Activated CD8-positive, alpha-beta memory T cell treated with anti-CD3 and anti-CD28 coated beads for 24 hours (primary cell): ENCODE data around the gene RECQL5.

ENCODE experiments used
- DNase-seq: peaks from one replicate; pipeline ENCODE4 v3.0.0-alpha.2; 2020

Gene RECQL5

DNA sequence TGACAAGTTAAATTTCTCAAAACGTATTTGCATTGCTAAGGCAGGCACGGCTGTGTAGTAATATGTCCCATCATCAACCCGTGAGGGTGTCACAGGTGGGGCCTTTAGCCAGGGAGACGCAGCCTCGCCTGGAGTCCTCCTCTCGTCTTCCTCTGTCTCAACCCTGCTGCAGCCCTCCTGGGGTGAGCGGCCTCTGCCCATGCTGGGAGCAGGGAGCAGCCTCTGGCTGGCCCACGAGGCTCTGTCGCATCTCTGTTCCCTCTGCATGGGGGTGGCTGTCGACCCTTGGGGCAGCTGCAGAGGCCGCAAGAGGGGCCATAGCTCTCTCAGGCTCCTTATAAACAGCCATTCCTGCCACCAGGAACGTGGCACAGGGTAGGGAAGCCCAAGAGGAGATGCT, 34.5 kb downstream of the RECQL5 start:
- DNase-seq: no peak

DNA sequence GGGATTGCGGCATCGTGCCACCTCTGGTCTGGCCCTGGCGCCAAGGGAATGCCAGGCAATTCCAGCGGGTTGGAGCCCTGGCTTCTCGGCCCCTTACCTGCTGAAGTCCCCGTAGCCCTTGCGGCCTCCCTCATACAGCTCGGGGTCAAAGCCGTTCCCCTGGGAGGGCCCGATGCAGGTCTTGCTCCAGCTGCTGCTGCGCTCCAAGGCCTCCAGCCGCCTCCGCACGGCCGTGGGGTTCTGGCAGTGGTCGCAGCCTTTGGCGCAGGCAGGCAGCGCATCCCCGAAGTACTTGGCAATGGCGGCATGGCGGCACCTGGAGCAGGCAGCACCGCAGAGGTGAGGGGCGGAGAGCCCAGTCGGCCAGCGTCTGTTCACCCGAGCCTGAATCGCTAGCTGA, 35.6 kb downstream of the RECQL5 start:
- no peak for DNase-seq

DNA sequence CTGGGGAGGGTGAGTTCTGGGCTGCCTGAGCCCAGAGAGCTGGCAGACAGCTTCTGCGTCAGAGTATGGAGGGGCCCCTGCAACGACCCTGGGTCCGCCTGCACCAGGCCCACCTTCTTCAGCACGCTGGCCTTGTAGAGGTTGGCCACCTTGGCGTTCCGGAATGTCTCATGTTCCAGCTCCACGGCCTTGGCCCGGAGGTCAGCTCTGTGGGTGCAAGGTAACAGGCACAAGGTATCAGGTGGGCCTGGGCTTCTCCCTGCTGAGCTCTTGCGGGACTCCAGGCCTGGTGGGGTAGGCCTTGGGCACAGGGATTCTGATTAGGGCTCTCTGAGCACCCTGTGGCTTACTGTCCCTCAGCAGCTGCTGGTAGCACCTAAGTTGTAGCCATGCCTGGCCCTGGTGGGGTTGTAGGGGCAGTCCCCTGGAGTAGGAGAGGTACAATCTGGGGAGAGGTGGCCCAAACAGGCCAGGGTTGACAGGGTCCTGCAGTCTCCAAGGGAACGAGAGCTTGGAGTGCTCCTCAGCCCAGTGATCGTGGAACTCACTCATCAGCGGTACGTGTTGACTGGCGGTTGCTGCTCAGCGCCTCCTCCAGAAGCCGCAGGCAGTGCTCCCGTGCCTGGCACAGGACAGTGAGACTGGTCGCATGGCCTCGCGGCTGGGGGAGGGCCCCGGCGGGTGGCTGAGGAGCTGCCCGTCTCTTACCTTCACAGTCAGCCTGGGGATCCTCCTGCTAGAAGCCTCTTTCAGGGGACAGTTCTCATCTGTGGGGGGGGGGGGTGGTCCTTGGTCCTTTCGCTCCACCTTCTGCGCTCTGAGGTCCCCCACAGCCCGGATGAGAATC, 36.7 kb downstream of the RECQL5 start:
- no peak for DNase-seq

DNA sequence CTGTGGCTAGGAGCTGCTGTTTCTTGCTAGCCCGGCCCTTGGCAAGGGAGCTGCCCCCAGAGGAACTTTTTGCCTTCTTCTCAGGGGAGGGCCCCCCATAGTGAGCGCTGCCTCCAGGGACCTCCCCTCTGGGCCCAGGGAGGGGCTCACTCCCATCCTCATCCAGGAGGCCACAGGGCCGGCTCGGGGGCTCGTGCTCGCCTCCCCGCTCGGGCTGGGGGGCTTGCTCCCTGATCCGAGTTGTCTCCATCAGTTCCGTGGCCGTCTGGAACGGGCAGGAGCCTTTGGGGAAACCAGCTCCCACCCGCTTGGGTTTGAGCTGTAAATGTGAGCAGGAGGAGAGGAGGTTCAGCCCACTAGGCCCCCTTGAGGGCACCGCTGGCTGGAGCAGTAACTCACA, 37.8 kb downstream of the RECQL5 start:
- no peak for DNase-seq

DNA sequence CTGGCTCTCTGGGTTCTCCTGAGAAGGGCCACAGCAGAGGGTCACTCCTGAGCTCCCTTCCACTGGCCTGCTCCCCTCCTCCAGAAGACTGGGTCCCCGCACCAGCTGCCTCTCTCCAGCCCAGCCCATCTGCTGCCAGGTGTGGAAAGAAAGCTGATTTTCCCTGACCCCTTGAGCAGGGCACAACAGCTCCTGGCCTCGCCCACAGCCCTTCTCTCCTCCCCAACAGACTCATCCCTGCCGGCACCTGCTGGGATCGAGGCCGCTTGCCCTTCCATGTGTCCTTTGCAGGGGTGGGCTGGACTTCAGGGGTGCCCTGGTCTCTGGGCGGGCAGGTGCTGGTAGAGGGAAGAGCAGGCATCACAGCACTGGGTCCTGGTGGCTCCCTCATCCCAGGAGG, 38.5 kb downstream of the RECQL5 start:
- no peak for DNase-seq

DNA sequence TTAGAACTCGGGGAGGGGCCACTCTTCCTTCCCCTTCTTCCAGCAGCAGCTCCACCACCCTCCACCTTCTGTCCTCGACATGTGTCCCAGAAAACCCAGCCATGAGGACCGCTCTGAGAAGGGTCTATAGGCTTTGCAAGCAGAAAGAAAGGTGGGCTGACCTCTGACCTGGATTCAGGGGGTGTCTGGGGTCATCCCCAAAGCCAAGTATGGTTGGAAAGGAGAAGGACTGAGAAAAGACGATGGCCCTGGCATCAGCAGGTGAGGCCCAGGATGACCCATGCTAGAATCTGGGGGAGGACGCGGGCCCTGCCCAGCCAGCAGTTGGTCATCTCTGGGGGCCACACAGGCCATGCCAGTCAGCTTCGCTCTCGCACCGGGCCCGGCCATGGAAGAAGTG, 39.9 kb downstream of the RECQL5 start:
- DNase-seq: no peak

DNA sequence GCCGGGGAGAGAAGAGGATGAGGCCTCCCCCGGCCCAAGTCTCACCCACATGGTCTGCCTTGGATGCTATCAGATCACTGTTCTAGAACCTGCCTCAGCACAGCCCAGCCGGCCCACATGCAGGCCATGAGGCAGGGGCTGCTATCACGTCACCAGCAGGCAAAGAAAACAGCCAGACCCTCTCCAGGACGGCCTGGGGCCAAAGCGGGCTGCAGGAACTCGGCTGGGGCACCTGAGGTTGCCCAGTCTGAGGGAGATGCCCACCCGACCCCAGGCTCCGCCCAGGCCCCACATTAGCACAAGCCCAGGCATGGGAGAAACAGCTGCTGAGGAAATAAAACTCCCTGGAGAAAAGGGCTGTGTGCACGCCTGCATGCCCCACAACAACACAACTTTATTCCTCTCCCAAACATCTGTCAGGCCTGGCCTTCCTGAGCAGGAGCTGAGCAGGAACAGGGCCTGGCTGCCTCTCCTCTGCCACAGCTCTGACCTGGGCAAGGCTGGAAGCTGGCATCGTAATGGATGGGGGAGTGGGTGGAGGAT, 40.4 kb downstream of the RECQL5 start:
- no peak for DNase-seq

DNA sequence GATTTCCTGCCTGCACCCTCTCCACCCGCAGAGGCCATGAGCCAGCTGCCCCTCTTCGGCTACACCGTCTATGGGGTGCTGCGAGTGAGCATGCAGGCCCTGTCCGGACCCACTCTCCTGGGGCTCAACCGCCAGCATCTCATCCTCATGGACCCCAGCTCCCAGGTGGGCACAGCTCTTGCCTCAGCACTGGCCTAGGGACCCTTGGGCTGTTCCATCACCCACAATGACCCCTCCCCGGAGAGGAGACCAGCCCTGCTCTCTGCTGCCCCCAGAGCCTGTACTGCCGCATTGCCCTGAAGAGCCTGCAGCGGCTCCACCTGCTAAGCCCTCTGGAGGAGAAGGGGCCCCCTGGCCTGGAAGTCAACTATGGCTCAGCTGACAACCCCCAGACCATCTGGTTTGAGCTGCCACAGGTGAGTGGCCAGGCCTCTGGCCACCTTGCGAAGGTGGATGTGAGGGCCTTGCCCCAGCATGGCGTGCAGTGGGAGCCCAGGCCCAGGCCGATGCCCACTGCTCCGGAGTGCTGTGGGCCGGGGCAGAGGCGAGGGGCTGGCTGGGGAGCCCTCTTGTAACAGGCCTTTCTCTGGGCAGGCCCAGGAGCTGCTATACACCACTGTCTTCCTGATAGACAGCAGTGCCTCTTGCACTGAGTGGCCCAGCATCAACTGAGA, 41.0 kb downstream of the RECQL5 start:
- no peak for DNase-seq

DNA sequence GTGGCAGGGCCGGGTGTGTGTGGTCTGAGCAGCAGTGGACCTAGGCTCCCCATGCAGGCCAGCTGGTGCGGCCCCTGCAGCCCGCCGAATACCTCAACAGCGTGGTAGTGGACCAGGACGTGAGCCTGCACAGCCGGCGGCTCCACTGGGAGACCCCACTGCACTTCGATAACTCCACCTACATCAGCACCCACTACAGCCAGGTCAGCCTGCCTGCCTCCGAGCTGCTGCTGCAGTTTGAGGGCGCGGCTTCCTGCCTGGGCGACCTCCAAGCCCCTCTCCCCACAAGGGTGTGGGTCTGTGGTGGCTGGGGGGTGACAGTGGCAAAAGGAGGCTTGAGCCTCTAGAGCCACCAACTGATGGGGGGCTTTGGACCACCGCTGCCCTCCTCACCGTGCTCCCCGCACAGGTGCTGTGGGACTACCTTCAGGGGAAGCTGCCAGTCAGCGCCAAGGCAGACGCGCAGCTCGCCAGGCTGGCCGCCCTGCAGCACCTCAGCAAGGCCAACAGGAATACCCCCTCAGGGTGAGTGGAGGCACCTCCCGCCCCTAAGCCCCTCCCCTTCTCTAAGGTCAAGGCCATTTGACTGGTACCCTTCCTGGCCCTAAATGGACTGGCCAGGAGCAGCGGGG, 42.1 kb downstream of the RECQL5 start:
- DNase-seq: no peak

DNA sequence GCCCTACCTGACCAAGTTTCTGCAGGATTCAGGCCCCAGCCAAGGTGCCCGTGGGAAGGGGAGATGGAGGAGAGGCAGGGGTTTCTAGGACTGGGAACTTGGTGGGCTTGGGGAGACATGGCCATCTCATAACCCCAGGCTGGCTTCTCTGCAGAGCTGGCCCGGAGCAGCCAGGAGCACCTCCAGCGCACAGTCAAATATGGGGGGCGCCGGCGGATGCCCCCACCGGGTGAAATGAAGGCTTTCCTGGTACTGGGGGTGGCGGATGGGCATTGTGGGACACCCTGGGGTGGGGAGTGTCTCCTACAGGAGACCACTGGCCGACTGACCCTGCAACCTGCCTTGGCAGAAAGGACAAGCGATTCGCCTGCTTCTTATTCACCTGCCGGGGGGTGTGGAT, 42.9 kb downstream of the RECQL5 start:
- DNase-seq: no peak

DNA sequence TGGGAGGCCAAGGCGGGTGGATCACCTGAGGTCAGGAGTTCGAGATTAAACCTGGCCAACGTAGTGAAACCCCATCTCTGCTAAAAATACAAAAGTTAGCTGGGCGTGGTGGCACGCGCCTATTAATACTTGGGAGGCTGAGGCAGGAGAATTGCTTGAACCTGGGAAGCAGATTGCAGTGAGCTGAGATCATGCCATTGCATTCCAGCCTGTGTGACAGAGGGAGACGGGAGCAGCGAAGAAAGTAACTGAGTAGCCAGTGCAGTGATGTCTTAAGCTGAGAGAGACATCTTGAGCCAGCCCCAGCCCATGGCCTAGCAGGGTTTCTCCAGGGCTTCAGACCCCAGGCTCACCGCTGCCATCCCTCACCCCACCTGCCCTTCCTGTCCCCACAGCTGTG, 43.6 kb downstream of the RECQL5 start:
- DNase-seq: no peak

DNA sequence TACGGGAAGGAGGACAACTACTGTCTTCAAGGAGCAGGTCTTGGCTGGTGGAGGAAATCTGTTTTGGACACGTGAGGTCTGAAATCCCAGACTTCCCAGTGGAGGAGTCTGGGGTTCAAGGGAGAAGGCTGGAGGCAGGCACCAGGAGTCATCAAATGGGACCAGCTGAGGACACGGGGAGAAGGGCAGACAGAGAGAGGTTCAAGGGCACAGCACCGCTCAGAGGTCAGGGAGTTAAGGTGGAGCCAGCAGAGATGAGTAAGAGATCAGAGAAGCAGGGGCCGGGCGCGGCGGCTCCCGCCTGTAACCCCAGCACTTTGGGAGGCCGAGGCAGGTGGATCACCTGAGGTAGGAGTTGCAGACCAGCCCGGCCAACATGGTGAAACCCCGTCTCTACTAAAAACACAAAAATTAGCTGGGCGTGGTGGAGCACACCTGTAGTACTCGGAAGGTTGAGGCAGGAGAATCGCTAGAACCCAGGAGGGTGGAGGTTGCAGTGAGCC, 44.1 kb downstream of the RECQL5 start:
- DNase-seq: no peak

DNA sequence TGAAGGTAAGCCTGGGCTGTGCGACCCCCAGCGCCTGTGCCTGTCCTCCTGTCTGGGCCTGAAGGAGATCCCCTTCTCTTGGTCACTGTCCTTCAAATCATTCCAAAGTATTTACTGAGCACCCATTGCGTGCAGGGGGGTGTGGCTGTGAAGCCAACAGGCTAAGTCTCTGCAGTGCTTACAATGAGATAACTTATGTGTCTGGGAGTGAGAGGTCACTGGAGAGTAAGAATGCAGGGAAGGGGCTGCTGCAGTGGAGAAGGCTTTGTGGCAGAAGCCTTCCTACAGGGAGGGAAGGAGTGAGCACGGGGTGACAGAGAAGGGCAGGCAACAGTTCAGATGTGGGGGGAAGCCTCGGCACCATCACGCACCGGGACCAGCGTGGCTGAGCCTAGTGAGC, 44.9 kb downstream of the RECQL5 start:
- DNase-seq: no peak

DNA sequence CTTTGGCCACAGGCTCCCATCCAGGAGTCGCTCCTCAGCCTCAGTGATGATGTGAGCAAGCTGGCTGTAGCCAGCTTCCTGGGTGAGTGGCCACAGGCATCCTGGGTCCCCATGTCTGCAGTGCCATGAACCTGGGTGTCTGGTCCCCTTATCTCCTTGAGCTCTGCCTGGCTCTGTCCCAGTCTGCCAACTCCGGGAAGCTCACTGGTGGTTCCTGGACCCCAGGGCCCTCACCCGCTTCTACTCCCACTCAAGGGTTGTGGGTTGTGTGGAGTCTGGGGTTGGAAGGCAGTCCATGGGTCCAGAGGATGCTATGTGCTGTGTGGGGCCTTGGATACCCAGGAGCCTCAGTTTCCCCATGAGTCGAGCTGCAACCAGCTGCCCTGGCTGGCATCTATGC, 45.5 kb downstream of the RECQL5 start:
- no peak for DNase-seq

DNA sequence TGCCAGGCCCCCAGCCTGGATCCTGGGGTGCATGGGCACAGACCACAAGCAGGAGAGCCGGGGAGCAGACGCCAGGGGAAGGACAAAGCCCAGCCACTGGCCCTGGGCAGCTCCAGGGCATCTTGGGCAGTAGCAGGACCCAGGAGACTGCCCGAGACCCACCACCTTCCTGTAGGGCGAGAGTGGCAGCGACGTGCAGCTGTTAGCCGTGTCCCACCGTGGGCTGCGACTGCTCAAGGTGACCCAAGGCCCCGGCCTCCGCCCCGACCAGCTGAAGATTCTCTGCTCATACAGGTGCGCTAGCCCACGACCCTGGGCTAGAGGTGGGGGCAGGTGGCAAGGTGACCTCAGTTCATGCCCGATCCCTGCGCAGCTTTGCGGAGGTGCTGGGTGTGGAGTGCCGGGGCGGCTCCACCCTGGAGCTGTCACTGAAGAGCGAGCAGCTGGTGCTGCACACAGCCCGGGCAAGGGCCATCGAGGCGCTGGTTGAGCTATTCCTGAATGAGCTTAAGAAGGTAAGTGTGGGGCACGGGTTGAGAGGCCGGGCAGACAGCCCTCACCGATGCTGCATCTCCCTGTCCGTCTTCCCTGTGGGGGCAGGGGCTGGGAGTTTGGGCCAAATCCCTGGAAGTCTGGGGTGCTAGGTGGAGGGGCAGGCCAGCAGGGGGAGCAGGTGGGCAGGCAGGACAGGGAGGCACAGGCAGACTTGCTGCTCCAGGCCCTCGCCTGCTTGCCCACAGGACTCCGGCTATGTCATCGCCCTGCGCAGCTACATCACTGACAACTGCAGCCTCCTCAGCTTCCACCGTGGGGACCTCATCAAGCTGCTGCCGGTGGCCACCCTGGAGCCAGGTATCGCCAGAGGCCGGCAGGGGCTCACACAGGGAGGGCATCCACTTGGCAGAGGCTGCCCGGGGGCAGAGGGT, 47.2 kb downstream of the RECQL5 start:
- no peak for DNase-seq

DNA sequence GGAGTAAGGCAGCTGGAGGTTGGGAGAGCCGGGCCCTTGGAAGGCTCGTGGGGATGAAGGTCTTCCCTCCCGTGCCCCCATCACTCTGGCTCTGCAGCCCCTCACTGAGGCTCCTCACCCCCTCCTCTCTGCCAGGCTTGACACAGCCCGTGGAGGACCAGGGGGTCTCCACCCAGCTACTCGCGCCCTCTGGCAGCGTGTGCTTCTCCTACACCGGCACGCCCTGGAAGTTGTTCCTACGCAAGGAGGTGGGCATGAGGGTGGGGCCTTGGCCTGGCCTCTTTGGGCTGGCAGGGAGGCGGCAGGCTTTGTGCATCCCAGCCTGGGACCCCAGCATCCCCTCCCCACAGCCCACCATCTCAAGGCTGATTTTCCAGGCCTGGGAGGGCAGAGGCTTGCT, 49.3 kb downstream of the RECQL5 start:
- DNase-seq: no peak

DNA sequence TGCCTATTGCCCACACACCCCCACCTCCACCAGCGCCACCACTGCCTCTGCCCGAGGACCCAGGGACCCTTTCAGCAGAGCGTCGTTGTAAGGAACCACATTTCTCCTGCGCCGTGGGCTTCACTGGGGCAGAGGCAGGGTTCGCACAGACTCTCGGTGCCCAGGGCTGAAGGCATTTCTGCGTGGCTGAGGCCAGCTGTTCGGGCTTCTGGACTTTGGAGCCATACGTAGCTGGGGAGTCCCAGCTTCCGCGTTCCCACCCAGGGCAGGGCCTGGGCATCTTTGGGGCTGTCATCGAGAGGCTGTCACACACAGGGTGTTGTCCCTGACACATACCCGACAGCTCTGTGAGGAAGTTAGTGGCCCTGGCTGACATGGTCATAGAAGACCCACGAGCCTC, 49.7 kb downstream of the RECQL5 start:
- DNase-seq: no peak

DNA sequence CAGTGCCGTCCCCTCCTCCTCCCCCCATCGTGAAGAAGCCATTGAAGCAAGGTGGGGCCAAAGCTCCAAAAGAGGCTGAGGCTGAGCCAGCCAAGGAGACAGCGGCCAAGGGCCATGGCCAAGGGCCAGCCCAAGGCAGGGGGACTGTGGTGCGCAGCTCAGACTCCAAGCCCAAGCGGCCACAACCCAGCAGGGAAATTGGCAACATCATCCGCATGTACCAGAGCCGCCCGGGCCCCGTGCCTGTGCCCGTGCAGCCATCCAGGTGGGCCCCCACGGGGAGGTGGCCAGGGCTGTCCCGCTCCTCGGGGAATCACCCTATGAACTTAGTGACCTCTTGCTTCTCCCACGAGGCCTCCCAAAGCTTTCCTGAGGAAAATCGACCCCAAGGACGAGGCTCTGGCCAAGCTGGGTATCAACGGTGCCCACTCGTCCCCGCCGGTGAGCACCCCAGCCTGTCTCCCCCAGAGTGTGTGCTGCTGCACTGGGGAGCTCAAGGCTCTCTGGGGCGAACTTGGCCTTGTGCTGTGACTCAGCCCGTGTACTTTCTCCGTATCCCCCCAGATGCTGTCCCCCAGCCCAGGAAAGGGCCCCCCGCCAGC, 50.3 kb downstream of the RECQL5 start:
- no peak for DNase-seq

DNA sequence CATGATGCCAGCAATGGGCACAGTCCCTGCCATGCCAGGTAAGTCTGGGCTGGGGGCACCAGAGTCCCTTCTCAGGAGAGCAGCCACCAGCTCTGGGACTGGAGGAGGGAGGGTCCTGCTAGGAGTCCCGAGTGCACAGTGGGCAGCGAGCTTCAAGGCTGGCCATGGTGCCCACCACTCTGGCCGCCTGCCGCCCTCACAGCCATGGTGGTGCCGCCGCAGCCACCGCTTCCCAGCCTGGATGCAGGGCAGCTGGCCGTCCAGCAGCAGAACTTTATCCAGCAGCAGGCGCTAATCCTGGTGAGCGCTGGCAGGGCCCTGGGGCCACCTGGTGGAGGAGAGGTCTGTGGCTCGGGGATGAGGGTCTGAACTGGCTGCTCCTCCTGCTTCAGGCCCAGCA, 51.7 kb downstream of the RECQL5 start:
- DNase-seq: no peak

DNA sequence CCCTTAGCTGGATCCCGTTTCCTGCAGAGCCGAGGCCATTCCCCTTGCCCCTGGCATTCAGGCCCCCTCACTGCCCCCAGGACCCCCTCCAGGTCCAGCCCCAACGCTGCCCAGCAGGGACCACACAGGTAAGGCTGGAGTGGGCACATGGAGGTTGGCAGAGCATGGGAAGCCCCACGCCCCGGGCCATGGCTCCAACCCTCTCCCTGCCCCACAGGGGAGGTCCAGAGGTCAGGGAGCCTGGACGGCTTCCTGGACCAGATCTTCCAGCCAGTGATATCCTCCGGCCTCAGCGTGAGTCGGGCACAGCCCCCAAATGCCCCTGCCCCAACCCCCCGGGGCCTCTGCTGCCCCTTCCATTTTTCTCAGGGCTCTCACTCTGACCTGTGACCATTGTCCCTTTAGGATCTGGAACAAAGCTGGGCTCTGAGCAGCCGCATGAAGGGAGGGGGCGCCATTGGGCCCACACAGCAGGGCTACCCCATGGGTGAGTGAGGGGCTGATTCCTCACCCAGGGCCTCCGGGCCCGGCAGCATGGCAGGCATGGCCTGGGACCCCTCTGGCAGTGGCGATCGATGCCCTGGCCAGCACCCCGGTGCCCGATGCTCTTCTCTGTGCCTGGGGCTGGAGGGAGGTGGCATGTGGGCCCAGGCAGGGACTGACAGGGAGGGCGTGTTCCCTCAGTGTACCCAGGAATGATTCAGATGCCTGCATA, 52.2 kb downstream of the RECQL5 start:
- DNase-seq: no peak

DNA sequence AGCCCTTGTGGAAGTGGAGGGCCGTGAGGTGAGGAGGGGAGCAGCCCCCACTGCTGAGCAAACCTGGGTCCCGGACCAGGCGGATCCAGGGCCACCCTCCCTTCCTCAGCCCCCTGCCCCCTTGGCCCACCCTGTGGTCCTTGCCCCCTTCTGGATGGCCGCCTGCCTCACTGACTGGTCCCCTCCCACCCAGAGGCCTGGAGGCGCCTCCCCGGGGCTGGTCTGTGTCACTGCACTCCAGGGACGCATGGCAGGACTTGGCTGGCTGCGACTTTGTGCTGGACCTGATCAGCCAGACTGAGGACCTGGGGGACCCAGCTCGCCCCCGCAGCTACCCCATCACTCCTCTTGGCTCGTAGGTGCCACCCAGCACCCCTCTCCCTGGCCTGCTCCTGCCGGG, 52.9 kb downstream of the RECQL5 start:
- no peak for DNase-seq
